ENCODE results near the gene GPR155.

GPR155 gene, protein sequence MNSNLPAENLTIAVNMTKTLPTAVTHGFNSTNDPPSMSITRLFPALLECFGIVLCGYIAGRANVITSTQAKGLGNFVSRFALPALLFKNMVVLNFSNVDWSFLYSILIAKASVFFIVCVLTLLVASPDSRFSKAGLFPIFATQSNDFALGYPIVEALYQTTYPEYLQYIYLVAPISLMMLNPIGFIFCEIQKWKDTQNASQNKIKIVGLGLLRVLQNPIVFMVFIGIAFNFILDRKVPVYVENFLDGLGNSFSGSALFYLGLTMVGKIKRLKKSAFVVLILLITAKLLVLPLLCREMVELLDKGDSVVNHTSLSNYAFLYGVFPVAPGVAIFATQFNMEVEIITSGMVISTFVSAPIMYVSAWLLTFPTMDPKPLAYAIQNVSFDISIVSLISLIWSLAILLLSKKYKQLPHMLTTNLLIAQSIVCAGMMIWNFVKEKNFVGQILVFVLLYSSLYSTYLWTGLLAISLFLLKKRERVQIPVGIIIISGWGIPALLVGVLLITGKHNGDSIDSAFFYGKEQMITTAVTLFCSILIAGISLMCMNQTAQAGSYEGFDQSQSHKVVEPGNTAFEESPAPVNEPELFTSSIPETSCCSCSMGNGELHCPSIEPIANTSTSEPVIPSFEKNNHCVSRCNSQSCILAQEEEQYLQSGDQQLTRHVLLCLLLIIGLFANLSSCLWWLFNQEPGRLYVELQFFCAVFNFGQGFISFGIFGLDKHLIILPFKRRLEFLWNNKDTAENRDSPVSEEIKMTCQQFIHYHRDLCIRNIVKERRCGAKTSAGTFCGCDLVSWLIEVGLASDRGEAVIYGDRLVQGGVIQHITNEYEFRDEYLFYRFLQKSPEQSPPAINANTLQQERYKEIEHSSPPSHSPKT

DNA sequence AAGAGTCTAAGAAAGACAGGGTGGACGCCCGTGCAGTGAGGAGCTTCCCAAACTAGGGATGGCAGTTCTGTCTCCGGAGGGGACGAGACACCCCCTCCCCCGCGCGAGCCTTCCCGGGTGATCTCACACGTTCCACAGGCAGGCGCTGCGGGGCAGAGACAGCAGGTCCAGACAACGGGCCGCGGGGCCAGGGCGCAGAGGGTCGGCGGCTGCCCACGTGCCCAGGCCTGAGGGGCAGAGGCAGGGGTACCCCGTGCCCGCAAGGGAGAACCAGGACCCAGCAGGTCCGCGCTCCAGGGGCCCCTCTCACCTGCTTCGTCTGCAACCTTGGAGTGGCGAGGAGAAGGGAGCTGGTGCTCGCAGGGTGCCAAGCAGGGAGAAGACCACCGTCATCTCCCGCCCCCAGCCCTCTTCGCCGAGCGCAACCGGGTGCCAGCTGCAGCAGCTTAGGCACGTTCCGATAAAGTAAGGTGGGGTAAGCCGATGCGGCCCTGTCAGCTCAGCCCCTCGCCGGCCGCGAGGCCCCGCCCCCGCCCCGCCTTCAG, at the start of gene GPR155:
Gene GPR155 (minus strand): TSS at position 467 of the 545 bp plus-strand sequence. CDS start 5,073 bp downstream, outside the sequence.
- DNase-seq = peak; percentile 31

DNA sequence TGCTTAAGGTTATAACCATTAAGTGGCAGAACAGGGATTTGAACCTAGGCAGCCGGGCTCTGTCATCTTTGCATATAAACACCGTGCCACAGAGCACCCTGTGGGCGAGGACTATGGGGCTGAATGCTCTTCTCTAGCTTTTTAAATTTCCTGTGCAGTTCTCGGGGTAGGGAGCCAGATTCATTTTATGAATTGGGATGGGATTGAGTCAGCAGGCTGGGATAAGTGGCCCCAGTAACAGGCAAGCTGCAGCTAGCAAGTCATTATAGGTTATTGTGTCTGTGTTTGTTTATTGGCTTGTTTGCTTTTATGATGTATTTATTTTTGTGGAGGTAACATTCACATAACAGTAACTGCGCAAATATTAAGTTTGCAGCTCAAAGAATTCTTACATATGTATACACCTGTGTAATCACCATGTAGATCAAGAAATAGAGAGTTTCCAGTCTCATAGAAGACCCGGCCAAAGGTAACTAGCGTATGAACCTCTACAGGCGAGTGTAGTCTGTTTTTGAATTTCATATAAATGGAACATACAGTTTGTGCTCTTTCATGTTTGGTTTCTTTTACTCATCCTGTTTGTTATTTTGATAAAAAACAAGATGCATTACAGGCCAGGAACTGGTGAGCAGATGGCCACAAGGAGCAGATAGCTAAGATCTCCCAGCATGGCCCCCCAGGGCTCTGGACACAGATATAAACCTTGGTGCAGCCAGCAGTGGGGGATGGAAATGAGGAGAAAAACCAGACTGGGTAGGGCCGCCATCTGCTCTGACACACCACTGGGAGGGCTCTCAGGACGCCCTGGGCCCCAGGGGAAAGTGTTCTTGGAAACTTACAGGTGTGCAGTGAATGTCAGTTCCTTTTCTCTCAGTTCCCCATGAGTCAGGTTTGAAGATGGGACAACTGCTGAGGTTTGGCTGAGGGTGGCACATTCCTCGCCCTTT, 49.2 kb upstream of the GPR155 start:
- peak; percentile 2 for DNase-seq

DNA sequence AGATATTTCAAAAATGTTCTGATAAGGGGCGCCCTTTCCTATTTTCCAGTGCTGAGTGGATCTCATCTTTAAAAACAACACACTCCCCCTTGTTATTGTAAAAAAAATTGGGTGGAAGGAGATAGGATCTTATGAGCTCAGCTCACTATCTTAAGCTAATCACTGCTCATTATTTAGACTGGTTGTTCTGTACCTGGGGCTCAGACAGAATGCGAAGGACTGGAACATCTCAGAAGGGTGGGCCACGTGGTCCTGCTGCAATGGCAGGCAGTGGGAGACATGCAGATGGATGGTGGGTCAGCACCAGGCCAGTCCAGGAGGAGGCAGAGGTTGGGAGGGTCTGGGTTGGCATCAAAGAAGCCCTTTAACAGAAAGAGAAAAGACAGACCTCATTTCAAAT, 48.3 kb upstream of the GPR155 start:
- DNase-seq = no peak

DNA sequence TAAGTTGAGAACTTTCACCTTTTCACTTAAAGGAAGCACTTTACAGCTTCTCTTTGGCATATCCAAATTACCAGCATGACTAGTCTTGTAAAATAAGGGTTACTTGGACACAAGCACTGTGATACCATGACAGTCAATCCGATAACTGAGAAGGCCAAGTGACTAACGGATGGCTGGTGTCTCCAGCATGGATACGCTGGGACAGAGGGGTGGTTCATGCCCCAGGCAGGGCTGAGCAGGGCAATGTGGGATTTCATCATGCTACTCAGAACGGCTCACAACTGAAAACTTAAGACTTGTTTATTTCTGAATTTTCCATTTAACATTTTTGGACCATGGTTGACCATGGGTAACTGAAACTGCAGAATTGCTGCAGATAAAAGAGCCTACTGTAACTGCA, 43.1 kb upstream of the GPR155 start:
- no peak for DNase-seq

DNA sequence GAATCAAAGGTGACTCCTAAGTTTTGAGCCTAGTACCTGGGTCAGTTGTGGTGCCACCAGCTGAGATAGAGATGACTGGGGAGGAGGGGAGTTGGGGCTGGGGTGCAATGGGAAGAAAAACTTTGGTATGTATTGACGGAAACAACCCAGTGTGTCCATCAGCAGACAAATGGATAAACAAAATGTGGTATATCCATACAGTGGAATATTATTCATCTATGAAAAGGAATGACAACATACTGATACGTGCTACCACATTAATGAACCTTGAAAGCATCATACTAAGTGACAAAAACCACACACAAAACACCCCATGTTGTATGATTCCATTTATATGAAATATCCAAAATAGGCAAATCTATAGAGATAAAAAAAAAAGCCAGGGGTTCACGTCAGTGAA, 41.1 kb upstream of the GPR155 start:
- DNase-seq = no peak

DNA sequence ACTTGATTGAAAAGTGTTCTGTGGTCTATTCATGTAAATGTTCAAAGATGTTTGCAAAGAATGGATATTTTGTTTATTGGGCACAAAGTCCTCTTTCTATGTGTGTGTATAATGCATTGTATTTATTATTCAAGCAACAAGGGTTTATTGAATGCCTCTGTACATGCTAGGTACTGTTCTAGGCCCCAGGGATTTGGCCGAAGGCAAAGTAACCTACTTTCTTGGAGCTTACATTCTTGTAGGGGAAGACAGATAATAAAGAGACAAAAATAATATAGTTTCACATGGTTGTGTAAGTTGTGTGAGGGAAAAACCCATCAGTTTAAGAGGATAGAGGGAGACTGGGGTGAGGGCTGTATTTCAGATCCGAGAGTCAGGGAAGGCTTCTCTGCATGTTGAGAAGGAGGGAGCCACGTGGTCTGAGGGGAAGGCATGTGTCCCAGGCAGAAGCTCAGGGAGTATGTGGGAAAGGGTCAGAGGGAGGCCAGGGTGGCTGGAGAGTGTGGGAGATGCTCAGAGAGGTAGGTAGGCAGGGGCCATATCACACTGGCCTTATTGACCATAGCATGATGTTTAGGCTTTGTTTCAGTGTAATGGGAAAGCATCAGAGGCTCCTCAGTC, 40.4 kb upstream of the GPR155 start:
- DNase-seq = no peak

DNA sequence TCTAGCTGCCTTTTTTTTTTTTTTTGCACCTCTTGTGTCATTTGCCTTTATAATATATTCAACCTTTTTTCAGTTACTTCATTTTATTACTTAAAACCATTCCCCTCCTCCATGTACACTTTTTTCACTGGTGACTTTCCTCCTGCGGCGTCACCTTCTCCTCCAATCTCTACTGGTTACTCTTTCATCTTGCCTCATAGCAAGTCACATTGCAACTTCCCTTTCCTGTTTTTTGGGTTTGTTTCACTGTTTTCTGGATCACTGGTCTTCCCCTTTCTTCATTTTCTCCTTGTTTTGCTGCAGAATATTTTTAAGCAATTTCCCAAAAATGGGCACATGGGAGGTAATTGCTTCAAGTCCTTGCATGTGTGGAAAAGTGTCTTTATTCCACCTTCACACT, 37.7 kb upstream of the GPR155 start:
- no peak for DNase-seq

DNA sequence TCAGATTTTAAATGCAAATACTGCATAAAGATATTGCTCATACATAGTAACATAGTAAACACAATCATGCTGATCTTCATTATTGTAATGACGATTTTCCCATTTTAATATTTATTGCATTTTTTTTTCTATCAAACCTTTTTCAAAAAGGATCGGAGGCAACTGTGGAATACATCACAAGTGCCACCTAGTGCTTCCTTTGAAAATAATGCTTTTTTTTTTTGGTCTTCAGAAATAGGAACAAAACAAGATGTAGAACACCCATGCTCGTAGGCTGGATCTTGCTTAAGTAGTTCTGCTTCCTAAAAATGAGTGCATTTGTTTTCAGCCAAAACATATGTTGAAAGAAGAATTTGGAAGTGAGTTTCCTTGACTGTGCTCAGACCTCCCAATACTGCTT, 35.7 kb upstream of the GPR155 start:
- peak; percentile 5 for DNase-seq

DNA sequence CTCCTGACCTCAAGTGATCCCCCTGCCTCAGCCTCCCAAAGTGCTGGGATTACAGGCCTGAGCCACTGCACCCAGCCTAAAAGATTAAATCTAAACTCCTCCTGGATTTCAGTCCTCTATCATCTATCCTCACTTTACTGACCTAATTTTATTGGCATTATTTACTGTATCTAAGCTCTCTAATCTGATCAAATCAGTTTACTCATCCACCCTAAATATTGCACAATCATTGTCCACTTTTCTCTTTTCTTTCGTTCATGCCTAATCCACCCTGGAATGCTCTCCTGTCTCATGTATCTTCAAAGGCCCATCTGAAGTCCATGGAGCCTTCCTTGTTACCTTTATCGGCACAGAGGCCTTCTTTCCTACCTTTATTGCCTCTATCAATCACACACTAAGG, 31.6 kb upstream of the GPR155 start:
- no peak for DNase-seq

DNA sequence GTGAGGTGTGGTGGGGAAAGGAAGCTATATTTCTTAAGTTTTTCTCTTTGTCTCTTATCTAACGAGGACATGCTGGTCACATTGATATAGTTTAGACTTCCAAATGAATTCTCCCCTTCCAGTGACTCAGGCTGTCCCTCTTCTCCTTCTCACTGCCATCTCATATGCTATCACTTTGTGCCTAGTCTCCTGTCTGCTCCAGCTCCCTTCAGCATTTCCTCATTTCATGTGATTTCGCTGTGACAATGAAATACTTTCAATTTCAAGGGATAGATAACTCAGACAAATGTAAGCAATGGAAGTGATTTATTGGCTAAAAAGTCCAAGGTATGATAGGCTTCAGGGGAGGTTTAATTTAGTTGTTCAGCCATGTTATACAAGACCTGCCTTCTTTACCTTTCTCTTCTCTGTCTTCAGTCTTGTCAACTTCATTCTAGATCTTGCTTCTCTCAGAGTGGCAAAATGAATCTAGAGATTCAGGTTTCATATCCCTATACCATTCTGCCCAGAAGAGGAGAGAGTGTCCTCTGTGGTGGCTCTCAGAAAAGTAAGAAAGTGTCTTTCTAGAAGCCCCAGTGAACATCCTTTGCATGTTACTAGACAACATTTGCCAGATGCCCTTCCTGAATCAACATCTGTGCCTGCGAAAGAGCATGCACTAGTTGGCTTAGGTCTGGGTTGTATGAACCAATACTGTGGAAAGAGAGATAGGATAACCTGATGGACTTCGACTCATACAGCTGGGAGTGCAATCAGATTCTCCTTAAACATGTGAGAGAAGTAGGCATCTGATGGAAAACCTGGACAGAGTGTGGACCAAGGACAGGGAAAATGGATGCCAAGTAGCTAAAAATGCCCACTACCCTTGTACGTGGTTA, 29.9 kb upstream of the GPR155 start:
- no peak for DNase-seq

DNA sequence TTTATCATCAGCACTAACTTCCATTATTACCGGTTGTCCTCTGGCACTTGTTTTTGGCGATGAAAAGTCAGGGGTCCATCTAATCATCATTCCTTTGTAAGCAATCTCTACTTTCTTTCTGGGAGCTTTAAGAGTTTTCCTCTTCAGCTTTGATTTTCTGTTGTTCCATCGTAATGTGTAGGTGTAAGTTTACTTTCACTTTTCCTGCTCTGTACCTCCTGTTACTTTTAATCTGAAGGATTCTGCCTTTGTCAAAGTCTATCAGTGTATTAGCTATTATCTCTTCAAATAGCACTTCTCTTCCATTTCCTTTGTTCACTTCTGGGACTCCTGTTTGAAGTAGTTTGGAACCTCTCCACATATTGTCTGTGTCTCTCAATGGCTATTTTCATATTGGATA, 25.5 kb upstream of the GPR155 start:
- DNase-seq = no peak

DNA sequence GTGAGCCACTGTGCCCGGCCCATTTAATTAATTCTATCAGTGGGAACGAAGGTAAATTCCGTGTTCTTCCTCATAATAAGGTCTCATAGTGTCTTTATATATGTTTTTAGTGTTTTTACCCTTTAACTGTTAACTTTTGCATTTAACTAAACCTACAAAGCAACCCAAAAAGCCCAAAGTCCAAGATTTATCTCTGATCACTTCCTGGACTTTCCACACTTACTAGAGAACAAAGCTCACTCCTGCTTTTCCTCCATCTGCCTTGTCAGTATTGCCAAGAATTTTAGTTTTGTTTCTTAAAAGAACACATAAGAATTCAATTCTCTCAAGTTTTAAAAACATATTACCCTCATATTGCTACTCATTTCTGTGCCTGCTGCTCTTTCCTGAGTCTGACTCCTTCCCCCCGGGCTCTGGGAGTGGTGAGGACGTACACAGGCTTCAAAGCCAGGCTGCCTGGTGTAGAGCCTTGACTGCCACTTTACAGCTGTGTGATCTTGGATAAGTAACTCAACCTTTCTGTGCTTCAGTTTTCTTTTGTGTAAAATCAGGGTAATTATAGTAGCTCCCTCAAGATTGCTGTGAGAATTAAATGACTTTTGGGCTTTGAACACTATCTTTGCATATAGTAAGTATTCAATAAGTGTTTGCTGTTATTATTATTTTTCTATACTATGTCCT, 24.9 kb upstream of the GPR155 start:
- DNase-seq = no peak

DNA sequence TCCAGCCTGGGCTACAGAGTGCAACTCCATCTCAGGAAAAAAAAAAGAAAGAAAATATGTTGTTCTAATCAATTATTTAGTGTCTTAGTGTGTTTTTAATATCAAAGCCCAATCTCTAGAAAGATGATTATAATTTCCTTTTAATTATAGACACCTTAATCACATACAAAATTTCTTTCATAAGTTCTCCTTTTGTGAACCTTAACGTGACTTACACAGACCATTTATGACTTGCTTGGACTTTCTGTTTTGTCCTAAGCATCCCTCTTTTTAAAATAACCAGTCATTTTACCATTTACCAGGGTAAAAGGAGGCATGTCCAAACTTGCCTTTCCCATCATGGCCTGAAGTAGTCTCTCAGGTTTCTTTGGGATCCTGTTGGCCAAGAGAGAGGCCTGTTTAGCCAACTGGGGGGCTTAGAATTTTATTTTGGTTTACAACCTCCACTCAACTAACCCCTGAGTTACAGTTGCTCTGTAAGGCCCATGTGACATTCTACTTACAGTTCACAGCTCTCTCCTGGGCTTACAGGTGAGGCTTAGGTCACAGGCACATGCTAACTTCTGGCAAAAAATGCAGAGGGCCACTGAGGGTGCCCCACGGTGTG, 23.9 kb upstream of the GPR155 start:
- no peak for DNase-seq

DNA sequence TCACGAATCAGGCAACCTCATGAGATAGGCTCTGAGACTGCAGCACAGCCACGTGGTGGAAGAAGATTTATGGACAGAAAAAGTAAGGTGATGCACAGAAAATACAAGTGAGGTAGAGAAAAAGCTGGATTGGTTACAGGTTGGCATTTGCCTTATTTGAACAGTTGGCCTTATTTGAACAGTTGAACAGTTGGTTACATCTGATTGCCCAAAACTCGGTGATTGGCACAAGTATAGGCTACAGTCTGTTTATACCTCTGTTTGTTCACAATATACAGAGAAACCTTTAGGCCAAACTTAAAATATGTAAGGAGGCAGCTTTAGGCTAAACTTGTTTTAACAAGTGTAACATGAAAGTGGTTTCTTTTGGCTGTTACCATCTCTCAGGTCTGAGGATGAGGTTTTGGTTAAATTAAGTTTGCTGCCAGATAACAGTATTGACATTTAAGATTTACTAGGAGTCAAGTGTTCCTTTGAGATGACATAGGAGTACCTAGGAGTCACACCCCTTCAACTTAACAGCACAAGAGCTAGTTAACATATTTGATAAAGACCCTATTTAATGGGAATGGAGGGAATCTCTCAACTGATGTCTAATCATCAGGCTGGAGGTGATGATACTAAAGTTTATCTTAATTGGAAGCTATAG, 16.5 kb upstream of the GPR155 start:
- no peak for DNase-seq

DNA sequence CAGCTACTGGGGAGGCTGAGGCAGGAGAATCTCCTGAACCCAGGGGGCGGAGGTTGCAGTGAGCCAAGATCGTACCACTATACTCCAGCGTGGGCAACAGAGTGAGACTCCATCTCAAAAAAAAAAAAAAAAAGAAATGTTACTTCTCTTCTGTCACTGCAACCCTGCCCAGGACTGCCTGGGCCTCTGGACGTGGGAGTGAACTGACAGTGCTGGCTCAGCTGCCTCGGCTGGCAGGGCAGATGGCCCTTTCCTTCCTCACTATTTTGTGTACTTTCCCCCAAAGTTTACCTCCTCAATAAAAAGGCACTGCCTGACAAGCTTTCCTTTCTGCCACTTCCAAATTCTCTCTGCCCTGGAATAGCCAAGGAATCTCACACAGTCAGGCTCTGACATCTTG, 12.5 kb upstream of the GPR155 start:
- DNase-seq = no peak

DNA sequence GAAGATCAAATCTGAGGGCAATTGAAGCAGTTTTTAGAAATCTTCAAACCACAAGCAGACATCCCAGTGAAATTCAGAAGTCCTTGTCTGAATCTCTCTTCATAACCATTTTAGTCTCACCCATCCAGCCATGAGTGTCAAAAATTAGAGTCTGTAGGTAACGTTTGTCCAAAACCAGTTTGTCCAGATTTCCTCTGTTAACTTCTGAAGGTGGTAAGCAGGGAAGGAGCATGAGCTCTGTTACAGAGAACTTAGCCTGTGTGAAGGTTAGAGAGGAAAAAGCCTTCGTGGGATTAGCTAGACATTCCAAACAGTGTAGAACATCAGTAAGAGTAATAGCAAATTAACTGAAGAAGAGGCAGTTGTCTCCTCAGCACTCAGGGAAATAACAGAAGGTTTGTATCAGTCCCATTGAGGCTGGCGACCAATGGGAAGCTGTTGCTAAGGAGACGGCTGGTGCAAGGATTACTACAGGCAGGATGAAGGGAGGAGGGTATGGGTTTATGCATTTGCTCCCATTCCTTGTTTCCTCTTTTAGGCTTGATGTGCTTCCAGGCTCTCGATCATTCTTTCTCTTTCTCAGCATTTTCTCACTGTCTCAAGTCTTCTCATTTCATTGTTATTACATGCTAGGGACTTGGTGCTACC, 8.7 kb upstream of the GPR155 start:
- no peak for DNase-seq

DNA sequence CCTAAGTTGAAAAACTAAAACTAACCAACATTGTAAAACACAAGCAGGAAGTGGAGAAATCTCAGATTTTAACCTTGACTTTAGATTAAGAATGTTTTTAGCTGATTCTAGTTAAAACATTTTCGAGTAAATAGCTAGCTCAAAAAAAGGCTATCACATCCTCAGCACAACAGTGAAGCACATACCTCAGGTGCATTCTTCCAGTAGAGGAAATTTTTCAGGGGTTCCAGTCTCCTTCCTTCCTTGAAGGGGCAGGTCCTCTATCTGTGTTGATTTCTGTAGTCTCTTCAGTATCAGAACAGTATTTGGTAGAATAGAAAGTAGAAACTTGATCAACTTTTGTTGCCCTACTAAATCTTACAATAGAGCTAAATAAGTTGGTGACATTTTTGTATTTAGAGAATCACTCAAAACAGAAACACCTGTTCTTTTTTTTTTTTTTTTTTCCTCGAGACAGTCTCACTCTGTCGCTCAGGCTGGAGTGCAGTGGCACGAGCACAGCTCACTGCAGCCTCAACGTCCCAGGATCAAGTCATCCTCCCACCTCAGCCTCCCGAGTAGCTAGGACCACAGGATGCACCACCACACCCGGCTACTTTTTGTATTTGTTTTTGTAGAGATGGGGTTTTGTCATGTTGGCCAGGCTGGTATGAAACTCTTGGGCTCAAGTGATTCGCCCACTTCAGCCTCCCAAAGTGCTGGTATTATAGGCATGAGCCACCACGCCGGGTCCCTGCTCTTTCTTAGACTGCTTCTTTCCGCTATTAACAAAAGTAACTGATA, 6.9 kb upstream of the GPR155 start:
- no peak for DNase-seq

DNA sequence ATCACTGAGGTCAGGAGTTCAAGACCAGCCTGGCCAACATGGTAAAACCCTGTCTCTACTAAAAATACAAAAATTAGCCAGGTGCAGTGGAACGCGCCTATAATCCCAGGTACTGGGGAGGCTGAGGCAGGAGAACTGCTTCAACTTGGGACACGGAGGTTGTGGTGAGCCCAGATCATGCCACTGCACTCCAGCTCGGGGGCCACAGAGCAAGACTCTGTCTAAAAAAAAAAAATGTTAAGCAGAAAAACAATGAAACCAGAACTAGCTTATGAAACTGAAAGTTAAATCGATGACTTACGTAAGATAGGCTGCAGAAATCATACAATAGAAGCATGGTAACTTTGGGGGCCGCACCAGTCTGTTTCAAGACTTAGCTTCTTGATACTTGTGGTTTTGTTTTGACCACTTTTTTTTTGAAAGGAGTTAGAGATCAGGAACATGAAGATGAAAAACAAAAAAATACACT, 6.2 kb upstream of the GPR155 start:
- DNase-seq = no peak
